ENCODE data around the gene OR2Y1.

DNA sequence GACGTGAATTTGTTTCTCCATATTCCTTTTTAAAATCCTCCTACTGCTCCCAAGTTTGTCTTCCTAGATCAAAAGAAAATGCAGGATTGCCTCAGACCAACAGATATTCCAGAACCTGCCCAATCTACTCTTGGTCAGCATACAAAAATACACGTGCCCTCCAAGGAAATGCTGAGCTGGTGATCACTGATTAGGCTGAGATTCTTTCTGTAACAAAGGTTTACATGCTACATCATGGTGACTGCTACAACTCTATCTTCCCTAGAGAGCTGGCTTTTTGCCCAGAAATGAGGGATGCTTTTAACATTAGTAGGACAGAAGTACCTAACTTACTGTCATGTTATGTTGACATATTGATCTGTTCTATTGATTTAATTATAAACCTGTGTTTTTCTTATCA, 35.5 kb downstream of the OR2Y1 start:
- TF ChIP-seq, protein P1, sequence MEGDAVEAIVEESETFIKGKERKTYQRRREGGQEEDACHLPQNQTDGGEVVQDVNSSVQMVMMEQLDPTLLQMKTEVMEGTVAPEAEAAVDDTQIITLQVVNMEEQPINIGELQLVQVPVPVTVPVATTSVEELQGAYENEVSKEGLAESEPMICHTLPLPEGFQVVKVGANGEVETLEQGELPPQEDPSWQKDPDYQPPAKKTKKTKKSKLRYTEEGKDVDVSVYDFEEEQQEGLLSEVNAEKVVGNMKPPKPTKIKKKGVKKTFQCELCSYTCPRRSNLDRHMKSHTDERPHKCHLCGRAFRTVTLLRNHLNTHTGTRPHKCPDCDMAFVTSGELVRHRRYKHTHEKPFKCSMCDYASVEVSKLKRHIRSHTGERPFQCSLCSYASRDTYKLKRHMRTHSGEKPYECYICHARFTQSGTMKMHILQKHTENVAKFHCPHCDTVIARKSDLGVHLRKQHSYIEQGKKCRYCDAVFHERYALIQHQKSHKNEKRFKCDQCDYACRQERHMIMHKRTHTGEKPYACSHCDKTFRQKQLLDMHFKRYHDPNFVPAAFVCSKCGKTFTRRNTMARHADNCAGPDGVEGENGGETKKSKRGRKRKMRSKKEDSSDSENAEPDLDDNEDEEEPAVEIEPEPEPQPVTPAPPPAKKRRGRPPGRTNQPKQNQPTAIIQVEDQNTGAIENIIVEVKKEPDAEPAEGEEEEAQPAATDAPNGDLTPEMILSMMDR (conservative IDR thresholded peaks at IDR 0.05; ENCODE audit: low read depth, low read length) = no peak
- TF ChIP-seq RAD21 (IDR thresholded peaks at IDR 0.05; ENCODE audit: low read length) (no peak), POLR2A (IDR thresholded peaks at IDR 0.05; ENCODE audit: low read depth, low read length) (no peak)
